Nephron (organoid): ENCODE data around the gene INSYN2B.

Experiments
- H3K27ac Mint-ChIP-seq, 3 experiments: 2 replicates each; pipeline ENCODE4 v1.8.0; 2020; ENCODE audit warnings: mixed read lengths in 3 of 3, mild to moderate bottlenecking in 2 of 3, moderate library complexity in 1 of 3
- H3K27me3 Mint-ChIP-seq: 2 replicates; pipeline ENCODE4 v1.8.0; 2021; ENCODE audit warnings: low read depth, mild to moderate bottlenecking, moderate library complexity, mixed read lengths
- H3K36me3 Mint-ChIP-seq: 2 replicates; pipeline ENCODE4 v1.8.0; 2020; ENCODE audit warnings: low read depth, mixed read lengths
- H3K4me1 Mint-ChIP-seq: 2 replicates; pipeline ENCODE4 v1.8.0; 2020; ENCODE audit warnings: mixed read lengths
- H3K4me3 Mint-ChIP-seq, 3 experiments: 2 replicates each; pipeline ENCODE4 v1.8.0; 2020; ENCODE audit warnings: mild to moderate bottlenecking in 3 of 3, mixed read lengths in 3 of 3, moderate library complexity in 2 of 3
- H3K9me3 Mint-ChIP-seq: 2 replicates; pipeline ENCODE4 v1.8.0; 2020; ENCODE audit warnings: mixed read lengths
- CTCF ChIP-seq, 3 experiments: fragments of 200-600 bp; sonication (generic); IDR thresholded peaks; one replicate each; pipeline ENCODE4 v1.5.0; 2021; ENCODE audit warnings: antibody characterized with exemption in 3 of 3; ENCODE audit not compliant: unreplicated experiment in 3 of 3

Gene INSYN2B

GRCh38 chr5:169911448-169912212, 68.7 kb downstream of the INSYN2B start:
- Mint-ChIP-seq H3K27me3 (no peaks in the 10 kb centered on the region), H3K4me3 (no peak overlapping the region), H3K36me3 (no peaks in the 10 kb centered on the region), H3K9me3 (no peaks in the 10 kb centered on the region), H3K4me1 (peaks cover 8% of the 10 kb centered on the region), H3K27ac (no peak overlapping the region)
- no peak for TF ChIP-seq CTCF (IDR thresholded peaks at IDR 0.05; ENCODE audit: unreplicated experiment in 3 of 3)

- Mint-ChIP-seq H3K27ac (no peak overlapping the region), H3K27me3 (peaks cover 3% of the 10 kb centered on the region), H3K9me3 (no peaks in the 10 kb centered on the region), H3K4me3 (no peak overlapping the region), H3K36me3 (no peaks in the 10 kb centered on the region), H3K4me1 (peaks cover 8% of the 10 kb centered on the region)
- no peak for TF ChIP-seq CTCF (IDR thresholded peaks at IDR 0.05; ENCODE audit: unreplicated experiment in 3 of 3)
Observed at GRCh38 chr5:169910393-169910792, 69.9 kb downstream of the INSYN2B start.

- H3K9me3 Mint-ChIP-seq, result no peaks in the 10 kb centered on the region
- peaks cover 4% of the 10 kb centered on the region for H3K4me1 Mint-ChIP-seq
- no peak overlapping the region for H3K4me3 Mint-ChIP-seq
- no peaks in the 10 kb centered on the region for H3K36me3 Mint-ChIP-seq
- H3K27ac Mint-ChIP-seq, result no peak overlapping the region
- TF ChIP-seq CTCF (IDR thresholded peaks at IDR 0.05; ENCODE audit: unreplicated experiment in 3 of 3), result no peak
- H3K27me3 Mint-ChIP-seq, result peaks cover 4% of the 10 kb centered on the region
Observed at GRCh38 chr5:169909945-169910344, 70.3 kb downstream of the INSYN2B start.

- Mint-ChIP-seq H3K4me3 (no peak overlapping the region), H3K36me3 (no peaks in the 10 kb centered on the region), H3K27ac (no peak overlapping the region), H3K27me3 (peaks cover 4% of the 10 kb centered on the region), H3K4me1 (peaks cover 5% of the 10 kb centered on the region), H3K9me3 (no peaks in the 10 kb centered on the region)
- no peak for TF ChIP-seq CTCF (IDR thresholded peaks at IDR 0.05; ENCODE audit: unreplicated experiment in 3 of 3)
Observed at GRCh38 chr5:169908864-169909263, 71.4 kb downstream of the INSYN2B start.

GRCh38 chr5:169906745-169907649, 73.3 kb downstream of the INSYN2B start:
- Mint-ChIP-seq H3K4me3 (no peak overlapping the region), H3K27ac (no peak overlapping the region), H3K4me1 (peaks cover 5% of the 10 kb centered on the region), H3K36me3 (no peaks in the 10 kb centered on the region), H3K9me3 (no peaks in the 10 kb centered on the region), H3K27me3 (peaks cover 6% of the 10 kb centered on the region)
- TF ChIP-seq CTCF (IDR thresholded peaks at IDR 0.05; ENCODE audit: unreplicated experiment in 3 of 3), result no peak
